CD4-positive, alpha-beta memory T cell (primary cell): ENCODE measurements around the gene DIP2B. TPM values are rescaled to one million over a fixed set of nuclear protein-coding genes. Genes with fewer than 3 reads are reported as not detected.
A peak's percentile ranks its signal among the peaks of the same experiment; 100 is the strongest.

Experiments used
- CTCF ChIA-PET: fragments of 350-600 bp; sonication (Branson Sonifier 250); formaldehyde crosslinking; loops from one replicate; lab custom pipeline; 2021; ENCODE audit warnings: inconsistent platforms; ENCODE audit not compliant: partially characterized antibody; lab: Charles Lee
- POLR2A ChIA-PET: fragments of 350-600 bp; sonication (Branson Sonifier 250); formaldehyde crosslinking; loops from one replicate; lab custom pipeline; 2021; ENCODE audit not compliant: partially characterized antibody; lab: Charles Lee
- DNase-seq, 5 donors: peaks; one replicate each; pipeline versions ENCODE4 v3.0.0 to v3.0.0-alpha.2; 2020 to 2022; ENCODE audit warnings: mixed read lengths in 1 of 5
- H3K27ac ChIP-seq: one replicate; pipeline ENCODE4 v1.7.0; 2013; ENCODE audit warnings: low read depth, low read length
- H3K27me3 ChIP-seq: 2 replicates; pipeline ENCODE4 v1.7.0; 2013; ENCODE audit warnings: mild to moderate bottlenecking, low read length, moderate library complexity; ENCODE audit not compliant: insufficient read depth
- H3K36me3 ChIP-seq: 2 replicates; pipeline ENCODE4 v1.7.0; 2013; ENCODE audit warnings: mild to moderate bottlenecking, low read length, moderate library complexity; ENCODE audit not compliant: insufficient read depth
- H3K4me1 ChIP-seq: 2 replicates; pipeline ENCODE4 v1.7.0; 2013; ENCODE audit warnings: mild to moderate bottlenecking, low read length, moderate library complexity; ENCODE audit not compliant: insufficient read depth
- H3K4me3 ChIP-seq, 2 donors: one replicate each; pipeline ENCODE4 v1.7.0; 2013; ENCODE audit warnings: low read length in 2 of 2, mild to moderate bottlenecking in 1 of 2
- H3K9me3 ChIP-seq, 2 donors: one replicate each; pipeline ENCODE4 v1.7.0; 2013; ENCODE audit warnings: low read length in 2 of 2, control low read depth in 1 of 2; ENCODE audit not compliant: control insufficient read depth in 1 of 2
- H3K27ac Mint-ChIP-seq, 7 donors: one replicate each; pipeline ENCODE4 v1.8.0; 2020 to 2021; ENCODE audit warnings: mixed read lengths in 7 of 7, mild to moderate bottlenecking in 6 of 7, inconsistent platforms in 3 of 7, moderate library complexity in 3 of 7
- H3K27me3 Mint-ChIP-seq, 2 donors: one replicate each; pipeline ENCODE4 v1.8.0; 2020 to 2021; ENCODE audit warnings: mixed read lengths in 2 of 2
- H3K36me3 Mint-ChIP-seq, 2 donors: one replicate each; pipeline ENCODE4 v1.8.0; 2020 to 2021; ENCODE audit warnings: mixed read lengths in 2 of 2, inconsistent platforms in 1 of 2, mild to moderate bottlenecking in 1 of 2
- H3K4me1 Mint-ChIP-seq, 4 donors: one replicate each; pipeline ENCODE4 v1.8.0; 2020 to 2021; ENCODE audit warnings: mixed read lengths in 4 of 4, mild to moderate bottlenecking in 1 of 4
- H3K4me3 Mint-ChIP-seq, 8 donors: one replicate each; pipeline ENCODE4 v1.8.0; 2020 to 2021; ENCODE audit warnings: mixed read lengths in 8 of 8, mild to moderate bottlenecking in 7 of 8, moderate library complexity in 6 of 8, inconsistent platforms in 3 of 8
- H3K9me3 Mint-ChIP-seq, 8 donors: one replicate each; pipeline ENCODE4 v1.8.0; 2020 to 2021; ENCODE audit warnings: mixed read lengths in 8 of 8, mild to moderate bottlenecking in 5 of 8, inconsistent platforms in 3 of 8, moderate library complexity in 1 of 8
- intact Hi-C: fragments of 100-400 bp; cut with micrococcal nuclease; formaldehyde crosslinking; loops from one replicate; pipeline ENCODE4 v1.15.1; 2023
- polyA plus RNA-seq, 2 donors: library from polyadenylated mRNA; unstranded; fragments of 300-500 nt; fragmentation: Illumina TruSeq; gene quantifications; one replicate each; pipeline ENCODE4 v1.2.3, GENCODE V29; 2021
- total RNA-seq, 2 experiments: library from RNA; stranded (reverse); gene quantifications; one replicate each; pipeline ENCODE4 v1.2.3, GENCODE V29; 2021

DIP2B gene
- total and polyA plus RNA-seq, 4 experiments from 2014 or later, result 3.8 to 29.1 (median 20.0) TPM

DNA sequence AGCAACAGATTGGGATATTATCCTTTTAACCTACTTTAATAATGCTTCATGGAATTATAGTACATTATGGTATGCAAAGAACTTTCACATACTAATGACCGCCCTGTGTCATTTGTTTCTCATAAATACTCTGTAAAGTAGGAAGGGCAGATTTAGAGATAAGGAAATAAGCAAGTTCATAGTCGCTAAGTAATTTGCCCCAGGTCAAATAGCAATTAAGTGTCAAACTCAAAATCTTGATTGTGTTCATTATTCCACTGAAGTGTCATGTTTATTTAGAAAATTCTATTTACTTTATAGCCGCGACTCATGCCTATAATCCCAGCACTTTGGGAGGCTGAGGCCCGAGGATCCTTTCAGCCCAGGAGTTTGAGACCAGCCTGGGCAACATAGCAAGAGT lies 160.4 kb downstream of the DIP2B start:
- POLR2A ChIA-PET, result no interaction called here

DNA sequence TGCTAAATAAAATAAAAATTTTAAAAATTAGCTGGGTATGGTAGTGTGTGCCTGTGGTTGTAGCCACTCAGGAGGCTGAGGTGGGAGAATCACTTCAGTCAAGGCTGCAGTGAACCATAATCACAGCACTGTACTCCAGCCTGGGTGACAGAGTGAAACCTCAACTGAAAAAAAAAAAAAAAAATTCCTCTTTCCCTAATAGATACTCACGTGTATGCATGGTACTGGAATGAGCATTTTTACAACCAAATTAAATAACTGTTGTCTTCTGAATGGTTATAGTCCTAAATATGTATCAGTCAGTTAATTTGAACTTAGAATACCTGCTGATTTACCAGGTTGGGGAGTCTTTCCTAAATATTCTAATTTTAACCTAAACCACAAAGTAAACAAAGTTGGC lies 160.8 kb downstream of the DIP2B start:
- H3K9me3 Mint-ChIP-seq, result peaks cover 0 to 2% (median 0%) of the 10 kb centered on the region in 8 donors
- H3K27me3 Mint-ChIP-seq, result no peaks in the 10 kb centered on the region
- DNase-seq, result no peak
- Histone ChIP-seq H3K27ac (no peak overlapping the region), H3K4me3 (no peak overlapping the region), H3K36me3 (no peaks in the 10 kb centered on the region), H3K9me3 (no peaks in the 10 kb centered on the region), H3K27me3 (no peaks in the 10 kb centered on the region), H3K4me1 (no peaks in the 10 kb centered on the region)
- POLR2A ChIA-PET, result no interaction called here
- CTCF ChIA-PET, result no interaction called here
- intact Hi-C loops, result no loop called here
- peak overlapping the region in 1 of 7 donors; percentile 47 for H3K27ac Mint-ChIP-seq
- no peak overlapping the region for H3K4me3 Mint-ChIP-seq
- peaks cover 7 to 10% of the 10 kb centered on the region in 2 donors for H3K36me3 Mint-ChIP-seq
- H3K4me1 Mint-ChIP-seq, result peaks cover 0 to 6% (median 4%) of the 10 kb centered on the region in 4 donors

More for the DNA sequence above, 160.4 kb downstream of the DIP2B start:
- Mint-ChIP-seq H3K27me3 (no peaks in the 10 kb centered on the region), H3K36me3 (peaks cover 10 to 12% of the 10 kb centered on the region in 2 donors), H3K27ac (no peak overlapping the region), H3K4me3 (no peak overlapping the region), H3K4me1 (peaks cover 0 to 6% (median 4%) of the 10 kb centered on the region in 4 donors), H3K9me3 (peaks cover 0 to under 1% (median 0%) of the 10 kb centered on the region in 8 donors)
- intact Hi-C loops, result no loop called here
- Histone ChIP-seq H3K27me3 (no peaks in the 10 kb centered on the region), H3K27ac (no peak overlapping the region), H3K9me3 (no peaks in the 10 kb centered on the region), H3K36me3 (no peaks in the 10 kb centered on the region), H3K4me3 (no peak overlapping the region), H3K4me1 (no peaks in the 10 kb centered on the region)
- CTCF ChIA-PET, result no interaction called here
- no peak for DNase-seq

DNA sequence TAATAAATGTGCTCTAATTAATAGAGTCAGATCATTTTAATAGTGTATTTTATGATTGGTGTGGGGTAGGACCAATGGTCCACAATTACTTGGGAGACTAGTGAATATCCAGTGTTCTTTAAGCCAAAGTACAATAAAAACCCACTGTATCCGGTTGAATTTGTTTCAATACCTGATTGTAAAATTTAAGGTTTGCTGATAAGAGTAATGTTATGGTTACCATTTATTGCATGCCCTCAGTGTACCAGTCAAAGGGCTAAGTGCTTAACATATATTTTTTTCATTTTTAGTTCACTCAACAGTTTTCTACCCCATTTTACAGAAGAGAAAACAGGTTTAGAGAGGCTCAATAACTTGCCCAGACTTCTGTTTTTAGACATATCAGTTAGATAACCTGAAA lies 161.2 kb downstream of the DIP2B start:
- no peak overlapping the region for H3K27ac Mint-ChIP-seq
- intact Hi-C loops, result no loop called here
- Histone ChIP-seq H3K9me3 (no peaks in the 10 kb centered on the region), H3K27ac (no peak overlapping the region), H3K27me3 (no peaks in the 10 kb centered on the region), H3K4me1 (no peaks in the 10 kb centered on the region), H3K4me3 (no peak overlapping the region), H3K36me3 (no peaks in the 10 kb centered on the region)
- H3K36me3 Mint-ChIP-seq, result peaks cover 11 to 13% of the 10 kb centered on the region in 2 donors
- DNase-seq, result no peak
- peaks cover 0 to 2% (median 0%) of the 10 kb centered on the region in 8 donors for H3K9me3 Mint-ChIP-seq
- no peaks in the 10 kb centered on the region for H3K27me3 Mint-ChIP-seq
- peaks cover 0 to 6% (median 4%) of the 10 kb centered on the region in 4 donors for H3K4me1 Mint-ChIP-seq
- POLR2A ChIA-PET, result no interaction called here
- CTCF ChIA-PET, result no interaction called here
- H3K4me3 Mint-ChIP-seq, result no peak overlapping the region

DNA sequence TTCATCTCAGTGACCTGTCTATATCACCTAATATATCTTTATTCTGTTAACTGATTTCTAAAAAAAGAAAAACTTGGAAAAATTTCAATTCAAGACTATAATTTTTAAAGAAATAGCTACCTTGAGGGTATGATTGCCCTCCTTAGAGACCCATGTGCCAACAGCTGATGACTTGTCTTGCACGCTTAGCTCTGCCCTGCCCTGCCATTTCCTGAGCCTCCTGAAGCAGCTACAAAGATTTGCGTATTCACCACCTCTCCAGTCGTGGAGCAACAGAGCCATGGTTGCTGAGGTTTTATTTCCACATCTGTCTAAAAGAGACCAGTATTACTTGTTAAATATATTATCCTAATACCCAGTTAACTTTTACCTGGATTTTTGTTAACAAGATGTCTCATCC lies 167.4 kb downstream of the DIP2B start:
- Mint-ChIP-seq H3K27me3 (no peaks in the 10 kb centered on the region), H3K4me3 (peak overlapping the region in 1 of 8 donors; percentile 48), H3K9me3 (peaks cover 0 to 2% (median 0%) of the 10 kb centered on the region in 8 donors), H3K4me1 (peaks cover 0 to 4% (median 3%) of the 10 kb centered on the region in 4 donors), H3K36me3 (peaks cover 39 to 42% of the 10 kb centered on the region in 2 donors), H3K27ac (no peak overlapping the region)
- no peak for DNase-seq
- intact Hi-C loops, result no loop called here
- no peak overlapping the region for H3K4me3 ChIP-seq
- ChIA-PET POLR2A (no interaction called here), CTCF (no interaction called here)
- no peaks in the 10 kb centered on the region for H3K9me3 ChIP-seq
- no peaks in the 10 kb centered on the region for H3K27me3 ChIP-seq
- no peaks in the 10 kb centered on the region for H3K4me1 ChIP-seq
- H3K36me3 ChIP-seq, result no peaks in the 10 kb centered on the region
- no peak overlapping the region for H3K27ac ChIP-seq

DNA sequence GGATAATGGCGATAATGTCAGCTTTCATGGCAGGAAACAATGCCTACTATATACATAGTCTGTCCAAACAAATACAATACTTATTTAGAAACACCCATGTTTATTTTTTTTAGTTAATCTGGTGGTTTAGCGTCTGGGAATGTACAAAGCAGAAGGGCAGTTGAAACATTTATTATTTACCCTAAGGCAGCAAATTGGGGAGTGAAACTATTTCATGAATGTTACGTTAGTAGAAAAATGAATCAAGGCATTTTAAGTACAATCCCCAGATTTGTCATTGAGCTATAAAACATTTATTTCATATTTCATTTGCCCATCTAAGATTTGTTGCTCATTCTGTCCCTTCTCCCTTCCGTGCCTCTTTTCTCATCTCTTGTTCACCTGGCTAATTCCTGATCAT lies 172.0 kb downstream of the DIP2B start:
- no peaks in the 10 kb centered on the region for H3K27me3 Mint-ChIP-seq
- no peak overlapping the region for H3K4me3 ChIP-seq
- H3K9me3 Mint-ChIP-seq, result no peaks in the 10 kb centered on the region
- H3K4me3 Mint-ChIP-seq, result no peak overlapping the region
- H3K4me1 Mint-ChIP-seq, result no peaks in the 10 kb centered on the region
- no peaks in the 10 kb centered on the region for H3K27me3 ChIP-seq
- H3K27ac ChIP-seq, result no peak overlapping the region
- ChIA-PET POLR2A (no interaction called here), CTCF (interaction anchor here (1.0 kb wide), 1 partner anchor 24 kb away, joined by 3 read pairs; no protein-coding TSS in a partner anchor)
- H3K36me3 ChIP-seq, result peaks cover 2% of the 10 kb centered on the region
- no peaks in the 10 kb centered on the region for H3K4me1 ChIP-seq
- H3K9me3 ChIP-seq, result no peaks in the 10 kb centered on the region
- H3K36me3 Mint-ChIP-seq, result peaks cover 58 to 62% of the 10 kb centered on the region in 2 donors
- H3K27ac Mint-ChIP-seq, result peak overlapping the region in 1 of 7 donors; percentile 15
- DNase-seq, result no peak
- intact Hi-C loops, result no loop called here

DNA sequence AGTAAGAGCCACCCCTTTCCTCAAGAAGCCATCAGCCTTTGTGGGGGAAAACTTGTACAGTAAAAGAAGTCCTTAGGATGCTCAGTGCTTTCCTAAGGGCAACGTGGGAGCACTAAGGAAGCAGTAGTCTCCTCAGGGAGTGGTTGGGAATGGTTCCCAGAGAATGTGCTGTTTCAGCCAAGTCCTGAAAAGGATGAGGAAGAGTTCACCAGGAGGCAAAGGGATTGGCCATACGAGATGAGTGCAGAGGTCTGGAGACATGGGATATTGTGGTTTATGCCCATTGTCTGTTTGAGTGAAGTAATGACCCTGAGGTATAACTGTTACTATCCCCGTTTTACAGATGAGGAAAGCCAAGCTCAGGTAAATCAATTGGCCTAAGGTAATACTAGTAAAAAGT lies 173.1 kb downstream of the DIP2B start:
- Mint-ChIP-seq H3K9me3 (no peaks in the 10 kb centered on the region), H3K4me1 (no peaks in the 10 kb centered on the region), H3K4me3 (peak overlapping the region in 1 of 8 donors; percentile 37), H3K27ac (peak overlapping the region in 2 of 7 donors; percentile 15 to 49), H3K36me3 (peaks cover 55 to 70% of the 10 kb centered on the region in 2 donors), H3K27me3 (no peaks in the 10 kb centered on the region)
- Histone ChIP-seq H3K4me1 (no peaks in the 10 kb centered on the region), H3K4me3 (no peak overlapping the region), H3K9me3 (no peaks in the 10 kb centered on the region), H3K27ac (no peak overlapping the region), H3K36me3 (peaks cover 7% of the 10 kb centered on the region), H3K27me3 (no peaks in the 10 kb centered on the region)
- ChIA-PET CTCF (no interaction called here), POLR2A (no interaction called here)
- intact Hi-C loops, result no loop called here
- no peak for DNase-seq

DNA sequence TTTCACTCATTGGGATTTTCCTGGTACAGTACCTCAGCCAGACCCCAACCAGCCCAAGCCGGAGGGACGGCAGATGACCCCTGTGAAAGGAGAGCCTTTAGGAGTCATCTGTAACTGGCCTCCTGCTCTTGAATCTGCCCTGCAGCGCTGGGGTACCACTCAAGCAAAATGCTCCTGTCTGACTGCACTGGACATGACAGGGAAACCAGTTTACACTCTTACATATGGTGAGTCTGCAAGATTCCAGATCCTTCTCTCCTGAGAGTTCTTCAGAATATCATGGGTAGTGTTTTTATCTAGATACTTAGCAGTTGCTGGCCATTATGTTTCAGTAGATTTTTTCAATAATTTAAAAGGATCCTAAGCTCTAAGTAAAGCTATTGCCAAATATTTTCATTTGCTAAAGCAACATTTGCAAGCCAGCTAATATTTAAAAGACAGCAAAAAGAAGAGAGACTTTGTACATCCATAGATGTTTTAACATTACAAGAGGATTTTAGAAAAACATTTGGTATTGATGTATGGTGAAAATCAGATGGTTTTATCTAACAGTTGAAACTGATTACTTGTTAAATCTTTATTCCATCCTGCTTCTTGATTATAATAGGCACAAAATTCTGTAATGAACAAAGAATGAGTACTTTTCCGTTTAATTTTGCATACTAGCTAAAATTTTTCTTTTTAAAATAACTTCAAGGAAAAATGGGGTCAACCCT lies 174.0 kb downstream of the DIP2B start:
- peaks cover 10% of the 10 kb centered on the region for H3K36me3 ChIP-seq
- Mint-ChIP-seq H3K4me1 (no peaks in the 10 kb centered on the region), H3K27me3 (no peaks in the 10 kb centered on the region), H3K27ac (no peak overlapping the region), H3K9me3 (no peaks in the 10 kb centered on the region), H3K4me3 (no peak overlapping the region), H3K36me3 (peaks cover 57 to 73% of the 10 kb centered on the region in 2 donors)
- no peaks in the 10 kb centered on the region for H3K27me3 ChIP-seq
- no peaks in the 10 kb centered on the region for H3K4me1 ChIP-seq
- CTCF ChIA-PET, result no interaction called here
- intact Hi-C loops, result no loop called here
- POLR2A ChIA-PET, result no interaction called here
- H3K9me3 ChIP-seq, result no peaks in the 10 kb centered on the region
- DNase-seq, result no peak
- H3K4me3 ChIP-seq, result no peak overlapping the region
- no peak overlapping the region for H3K27ac ChIP-seq
